Upper lobe of right lung (tissue), 1 donor: ENCODE data around the gene RBPJ. TPM values are rescaled to one million over a fixed set of nuclear protein-coding genes. Genes with fewer than 3 reads are reported as not detected.
"Not testable (repeated sequence)": the region's sequence is repeated elsewhere in the genome, so short reads cannot be mapped to it uniquely, and the experiment has no call there.

Experiments
- ATAC-seq: fragments of 200-7000 bp; cut with Tn5 transposase; one replicate; pipeline ENCODE4 v1.9.1; 2020; ENCODE audit warnings: mild to moderate bottlenecking, moderate library complexity
- DNase-seq: peaks from one replicate; pipeline ENCODE4 v3.0.0-alpha.2; 2020
- H3K27ac ChIP-seq: fragments of 200-600 bp; one replicate; pipeline ENCODE4 v1.8.0; 2022
- H3K27me3 ChIP-seq: fragments of 200-600 bp; one replicate; pipeline ENCODE4 v1.8.0; 2022; ENCODE audit warnings: mild to moderate bottlenecking
- H3K36me3 ChIP-seq: fragments of 200-600 bp; one replicate; pipeline ENCODE4 v1.8.0; 2022
- H3K4me1 ChIP-seq: fragments of 200-600 bp; one replicate; pipeline ENCODE4 v1.8.0; 2022
- H3K4me3 ChIP-seq: fragments of 200-600 bp; one replicate; pipeline ENCODE4 v1.8.0; 2022; ENCODE audit warnings: mild to moderate bottlenecking
- H3K9me3 ChIP-seq: fragments of 200-600 bp; one replicate; pipeline ENCODE4 v1.8.0; 2022
- intact Hi-C: fragments of 100-400 bp; cut with DNase I; formaldehyde crosslinking; loops from one replicate; pipeline ENCODE4 v1.11.0; 2022
- total RNA-seq: library from RNA; stranded (reverse); fragmentation: NEBNext Ultra II Directional; extraction: Animal tissue kit (Norgen Biotek cat#: 25700); gene quantifications from one replicate; pipeline ENCODE4 v1.2.1, GENCODE V29; 2021
- TF ChIP-seq, protein P1 (sequence below): fragments of 200-600 bp; IDR thresholded peaks from one replicate; pipeline ENCODE4 v1.8.0; 2022; ENCODE audit warnings: antibody characterized with exemption
- donor health status: DM: no; HTN: yes; CAD: no; lungs with severe emphysema.

Gene RBPJ
- total RNA-seq, 1 donor from 2014 or later = 86.2 TPM

DNA sequence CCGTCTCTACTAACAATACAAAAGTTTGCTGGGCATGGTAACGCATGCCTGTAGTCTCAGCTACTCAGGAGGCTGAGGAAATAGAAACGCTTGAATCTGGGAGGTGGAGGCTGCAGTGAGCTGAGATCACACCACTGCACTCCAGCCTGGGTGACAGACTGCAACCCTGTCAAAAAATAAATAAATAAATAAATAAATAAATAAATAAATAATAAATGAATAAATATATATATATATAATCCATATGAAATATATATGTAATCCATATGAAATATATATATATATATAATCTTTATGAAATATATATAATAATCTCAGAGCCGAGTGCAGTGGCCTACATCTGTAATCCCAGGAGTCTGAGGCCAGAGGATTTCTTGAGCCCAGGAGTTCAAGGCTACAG is 17.8 kb upstream of the RBPJ start:
- Histone ChIP-seq H3K4me1 (peaks cover 9% of the 10 kb centered on the region), H3K36me3 (no peaks in the 10 kb centered on the region), H3K4me3 (no peak overlapping the region), H3K27ac (no peak overlapping the region), H3K9me3 (no peaks in the 10 kb centered on the region), H3K27me3 (no peaks in the 10 kb centered on the region)
- TF ChIP-seq, protein P1, sequence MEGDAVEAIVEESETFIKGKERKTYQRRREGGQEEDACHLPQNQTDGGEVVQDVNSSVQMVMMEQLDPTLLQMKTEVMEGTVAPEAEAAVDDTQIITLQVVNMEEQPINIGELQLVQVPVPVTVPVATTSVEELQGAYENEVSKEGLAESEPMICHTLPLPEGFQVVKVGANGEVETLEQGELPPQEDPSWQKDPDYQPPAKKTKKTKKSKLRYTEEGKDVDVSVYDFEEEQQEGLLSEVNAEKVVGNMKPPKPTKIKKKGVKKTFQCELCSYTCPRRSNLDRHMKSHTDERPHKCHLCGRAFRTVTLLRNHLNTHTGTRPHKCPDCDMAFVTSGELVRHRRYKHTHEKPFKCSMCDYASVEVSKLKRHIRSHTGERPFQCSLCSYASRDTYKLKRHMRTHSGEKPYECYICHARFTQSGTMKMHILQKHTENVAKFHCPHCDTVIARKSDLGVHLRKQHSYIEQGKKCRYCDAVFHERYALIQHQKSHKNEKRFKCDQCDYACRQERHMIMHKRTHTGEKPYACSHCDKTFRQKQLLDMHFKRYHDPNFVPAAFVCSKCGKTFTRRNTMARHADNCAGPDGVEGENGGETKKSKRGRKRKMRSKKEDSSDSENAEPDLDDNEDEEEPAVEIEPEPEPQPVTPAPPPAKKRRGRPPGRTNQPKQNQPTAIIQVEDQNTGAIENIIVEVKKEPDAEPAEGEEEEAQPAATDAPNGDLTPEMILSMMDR = no peak
- DNase-seq (no peak), ATAC-seq (no peak)
- intact Hi-C loops = no loop called here

GRCh38 chr4:26307037-26307800 is 13.6 kb upstream of the RBPJ start:
- no peak overlapping the region for H3K27ac ChIP-seq
- DNase-seq (no peak), ATAC-seq (no peak)
- H3K27me3 ChIP-seq = no peaks in the 10 kb centered on the region
- no peak overlapping the region for H3K4me3 ChIP-seq
- H3K36me3 ChIP-seq = no peaks in the 10 kb centered on the region
- no peaks in the 10 kb centered on the region for H3K4me1 ChIP-seq
- no peaks in the 10 kb centered on the region for H3K9me3 ChIP-seq
- TF ChIP-seq, protein P1 = no peak
- intact Hi-C loops = no loop called here

- no peak for ATAC-seq
Observed at GRCh38 chr4:26308568-26308967, 12.2 kb upstream of the RBPJ start.

DNA sequence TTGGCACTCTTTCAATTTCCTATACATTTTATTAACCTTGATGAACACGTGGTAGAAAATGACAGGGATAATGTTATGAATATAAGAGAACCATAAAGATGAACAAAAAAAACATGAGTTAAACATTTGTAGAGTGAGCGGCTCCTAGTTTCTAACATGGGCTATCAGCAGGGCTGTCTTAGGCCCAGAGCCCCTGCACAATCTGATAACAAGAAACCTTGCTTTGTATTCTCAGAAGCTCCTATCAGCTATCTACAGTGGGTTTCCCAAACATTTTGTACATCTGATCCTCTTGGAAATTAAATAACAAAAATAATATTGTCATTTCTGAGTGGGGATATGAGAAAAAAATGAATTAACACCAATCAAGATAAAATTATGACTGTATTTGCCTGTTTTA is 10.6 kb upstream of the RBPJ start:
- Histone ChIP-seq H3K4me1 (no peaks in the 10 kb centered on the region), H3K4me3 (no peak overlapping the region), H3K9me3 (no peaks in the 10 kb centered on the region), H3K27me3 (no peaks in the 10 kb centered on the region), H3K36me3 (no peaks in the 10 kb centered on the region), H3K27ac (no peak overlapping the region)
- DNase-seq (no peak), ATAC-seq (no peak)
- TF ChIP-seq, protein P1 = no peak
- intact Hi-C loops = no loop called here

More at GRCh38 chr4:26308568-26308967, 12.2 kb upstream of the RBPJ start:
- TF ChIP-seq, protein P1 = no peak
- H3K9me3 ChIP-seq = no peaks in the 10 kb centered on the region
- H3K4me1 ChIP-seq = no peaks in the 10 kb centered on the region
- intact Hi-C loops = no loop called here
- no peak for DNase-seq
- H3K4me3 ChIP-seq = no peak overlapping the region
- no peaks in the 10 kb centered on the region for H3K27me3 ChIP-seq
- no peaks in the 10 kb centered on the region for H3K36me3 ChIP-seq
- no peak overlapping the region for H3K27ac ChIP-seq

- Histone ChIP-seq H3K36me3 (no peaks in the 10 kb centered on the region), H3K9me3 (no peaks in the 10 kb centered on the region), H3K4me1 (no peaks in the 10 kb centered on the region), H3K27ac (no peak overlapping the region), H3K27me3 (no peaks in the 10 kb centered on the region), H3K4me3 (no peak overlapping the region)
- no peak for ATAC-seq
- intact Hi-C loops = no loop called here
- no peak for DNase-seq
- TF ChIP-seq, protein P1 = no peak
Observed at GRCh38 chr4:26311633-26312032, 9.2 kb upstream of the RBPJ start.

GRCh38 chr4:26315316-26315932 is 5.4 kb upstream of the RBPJ start:
- not testable (repeated sequence) for H3K27ac ChIP-seq, ATAC-seq

More at GRCh38 chr4:26315316-26315932, 5.4 kb upstream of the RBPJ start:
- H3K27me3 ChIP-seq, H3K4me3 ChIP-seq, intact Hi-C loops, H3K4me1 ChIP-seq, H3K9me3 ChIP-seq, DNase-seq, H3K36me3 ChIP-seq: not testable (repeated sequence)
